ENCODE results near the gene FGD5.

FGD5 gene

DNA sequence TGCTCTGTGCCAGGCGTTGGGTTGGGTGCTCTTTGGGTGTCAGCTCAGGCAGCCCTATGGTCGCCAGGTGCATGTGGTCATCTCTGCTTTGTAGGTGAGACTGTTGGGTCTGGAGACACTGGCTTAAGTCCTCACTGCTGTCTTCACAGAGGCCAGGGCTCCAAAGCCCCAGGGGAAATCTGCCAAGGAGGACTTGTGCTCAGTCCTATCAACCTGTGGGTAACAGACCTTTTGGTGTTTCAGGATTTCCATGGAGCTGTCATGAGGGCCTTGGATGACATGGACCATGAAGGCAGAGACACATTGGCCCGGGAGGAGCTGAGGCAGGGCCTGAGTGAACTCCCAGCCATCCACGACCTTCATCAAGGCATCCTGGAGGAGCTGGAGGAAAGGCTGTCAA lies 78.5 kb downstream of the FGD5 start:
- Histone ChIP-seq H3K36me3 (ENCODE audit: insufficient read depth, low read length) (no peaks in the 10 kb centered on the region), H3K79me2 (ENCODE audit: insufficient read depth, low read length) (no peaks in the 10 kb centered on the region), H2AFZ (ENCODE audit: low read depth, low read length) (no peak overlapping the region), H3K9me3 (ENCODE audit: insufficient read depth, low read length, severe bottlenecking) (no peaks in the 10 kb centered on the region), H4K20me1 (ENCODE audit: insufficient read depth, low read length) (no peaks in the 10 kb centered on the region), H3K4me3 (ENCODE audit: low read depth in 1 of 2, low read length in 2 of 2) (no peak overlapping the region), H3K4me1 (ENCODE audit: insufficient read depth, low read length) (peaks cover 17% of the 10 kb centered on the region; the same call in 1 of the 2 replicates), H3K9ac (ENCODE audit: low read depth, low read length) (no peak overlapping the region), H3K27me3 (ENCODE audit: insufficient read depth, low read length, poor library complexity) (no peaks in the 10 kb centered on the region), H3K4me2 (ENCODE audit: insufficient read depth, low read length) (no peak overlapping the region), H3K27ac (ENCODE audit: low read length) (no peak overlapping the region; the same call in 1 of the 2 replicates)
- DNase-seq (no peak), ATAC-seq (ENCODE audit: insufficient read depth, low read depth) (no peak)
- no peak for TF ChIP-seq EZH2 (IDR thresholded peaks at IDR 0.05; ENCODE audit: borderline replicate concordance, low read depth, low read length, severe bottlenecking)
- TF ChIP-seq, protein P1, sequence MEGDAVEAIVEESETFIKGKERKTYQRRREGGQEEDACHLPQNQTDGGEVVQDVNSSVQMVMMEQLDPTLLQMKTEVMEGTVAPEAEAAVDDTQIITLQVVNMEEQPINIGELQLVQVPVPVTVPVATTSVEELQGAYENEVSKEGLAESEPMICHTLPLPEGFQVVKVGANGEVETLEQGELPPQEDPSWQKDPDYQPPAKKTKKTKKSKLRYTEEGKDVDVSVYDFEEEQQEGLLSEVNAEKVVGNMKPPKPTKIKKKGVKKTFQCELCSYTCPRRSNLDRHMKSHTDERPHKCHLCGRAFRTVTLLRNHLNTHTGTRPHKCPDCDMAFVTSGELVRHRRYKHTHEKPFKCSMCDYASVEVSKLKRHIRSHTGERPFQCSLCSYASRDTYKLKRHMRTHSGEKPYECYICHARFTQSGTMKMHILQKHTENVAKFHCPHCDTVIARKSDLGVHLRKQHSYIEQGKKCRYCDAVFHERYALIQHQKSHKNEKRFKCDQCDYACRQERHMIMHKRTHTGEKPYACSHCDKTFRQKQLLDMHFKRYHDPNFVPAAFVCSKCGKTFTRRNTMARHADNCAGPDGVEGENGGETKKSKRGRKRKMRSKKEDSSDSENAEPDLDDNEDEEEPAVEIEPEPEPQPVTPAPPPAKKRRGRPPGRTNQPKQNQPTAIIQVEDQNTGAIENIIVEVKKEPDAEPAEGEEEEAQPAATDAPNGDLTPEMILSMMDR (IDR thresholded peaks at IDR 0.05; ENCODE audit: borderline replicate concordance, extremely low read depth, low read length, poor library complexity, severe bottlenecking), result no peak

DNA sequence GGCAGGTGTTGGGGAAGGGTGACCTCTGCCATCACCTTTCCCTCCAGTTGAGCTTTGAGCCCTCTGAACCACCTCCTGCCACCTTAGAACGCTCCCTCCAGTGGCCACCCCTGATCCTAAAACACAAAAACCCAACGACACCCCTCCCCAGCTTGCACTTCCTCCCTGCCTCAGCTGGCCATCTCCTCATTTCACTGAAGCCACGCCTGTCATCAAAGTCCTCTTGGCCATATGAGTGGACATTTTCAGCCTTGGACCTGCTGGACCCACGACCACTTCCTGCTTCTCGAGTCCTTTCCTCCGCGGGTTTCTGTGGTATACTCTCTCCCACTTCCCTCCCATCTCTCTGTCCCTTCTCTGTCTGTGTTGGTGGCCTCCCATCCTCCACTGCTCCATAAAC lies 80.2 kb downstream of the FGD5 start:
- Histone ChIP-seq H3K27me3 (ENCODE audit: insufficient read depth, low read length, poor library complexity) (no peaks in the 10 kb centered on the region), H4K20me1 (ENCODE audit: insufficient read depth, low read length) (no peaks in the 10 kb centered on the region), H3K4me1 (ENCODE audit: insufficient read depth, low read length) (peaks cover 17% of the 10 kb centered on the region; the same call in 1 of the 2 replicates), H3K4me2 (ENCODE audit: insufficient read depth, low read length) (no peak overlapping the region), H3K9me3 (ENCODE audit: insufficient read depth, low read length, severe bottlenecking) (no peaks in the 10 kb centered on the region), H2AFZ (ENCODE audit: low read depth, low read length) (no peak overlapping the region), H3K27ac (ENCODE audit: low read length) (no peak overlapping the region; the same call in 1 of the 2 replicates), H3K4me3 (ENCODE audit: low read depth in 1 of 2, low read length in 2 of 2) (no peak overlapping the region), H3K36me3 (ENCODE audit: insufficient read depth, low read length) (no peaks in the 10 kb centered on the region), H3K79me2 (ENCODE audit: insufficient read depth, low read length) (no peaks in the 10 kb centered on the region), H3K9ac (ENCODE audit: low read depth, low read length) (no peak overlapping the region)
- no peak for TF ChIP-seq EZH2 (IDR thresholded peaks at IDR 0.05; ENCODE audit: borderline replicate concordance, low read depth, low read length, severe bottlenecking)
- TF ChIP-seq, protein P1 (IDR thresholded peaks at IDR 0.05; ENCODE audit: borderline replicate concordance, extremely low read depth, low read length, poor library complexity, severe bottlenecking), result peak; percentile 31
- ATAC-seq (ENCODE audit: insufficient read depth, low read depth) (no peak; the same call in 2 of the 3 replicates), DNase-seq (no peak)

DNA sequence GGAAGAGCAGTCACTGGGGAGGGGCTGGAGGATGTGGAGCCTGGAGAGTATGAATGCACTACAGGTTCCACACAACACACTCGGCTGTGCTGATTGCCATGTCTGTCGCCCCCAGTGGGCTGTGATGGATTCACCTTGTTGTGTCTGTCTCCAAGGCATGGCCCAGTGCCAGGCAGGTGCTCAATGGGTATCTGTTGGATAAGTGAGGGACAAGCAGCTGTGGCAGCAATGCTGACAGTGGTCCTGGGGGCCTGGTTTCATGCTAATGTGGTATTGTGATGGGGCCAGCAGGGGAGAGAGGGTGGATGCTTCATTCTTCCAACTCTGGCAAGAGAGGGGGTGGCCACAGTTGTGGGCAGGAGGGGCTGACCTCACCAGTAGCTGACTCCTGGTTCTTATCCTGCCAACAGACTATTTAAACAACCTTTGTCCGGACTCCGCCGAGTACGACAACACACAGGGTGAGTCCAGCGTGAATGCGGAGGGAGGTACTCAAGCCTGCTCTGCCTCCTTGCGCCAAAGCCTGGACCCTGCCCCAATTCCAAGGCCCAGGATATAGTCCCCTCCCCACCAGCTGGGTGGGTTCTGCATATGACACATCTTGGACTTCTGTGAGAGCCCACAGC lies 81.3 kb downstream of the FGD5 start:
- Histone ChIP-seq H3K9ac (ENCODE audit: low read depth, low read length) (no peak overlapping the region), H3K36me3 (ENCODE audit: insufficient read depth, low read length) (no peaks in the 10 kb centered on the region), H4K20me1 (ENCODE audit: insufficient read depth, low read length) (no peaks in the 10 kb centered on the region), H3K4me3 (ENCODE audit: low read depth in 1 of 2, low read length in 2 of 2) (no peak overlapping the region), H3K27me3 (ENCODE audit: insufficient read depth, low read length, poor library complexity) (no peaks in the 10 kb centered on the region), H3K9me3 (ENCODE audit: insufficient read depth, low read length, severe bottlenecking) (peaks cover 3% of the 10 kb centered on the region), H2AFZ (ENCODE audit: low read depth, low read length) (no peak overlapping the region), H3K4me2 (ENCODE audit: insufficient read depth, low read length) (no peak overlapping the region), H3K79me2 (ENCODE audit: insufficient read depth, low read length) (no peaks in the 10 kb centered on the region), H3K27ac (ENCODE audit: low read length) (no peak overlapping the region), H3K4me1 (ENCODE audit: insufficient read depth, low read length) (peaks cover 17% of the 10 kb centered on the region; the same call in 1 of the 2 replicates)
- DNase-seq (no peak), ATAC-seq (ENCODE audit: insufficient read depth, low read depth) (peak; percentile 25; the same call in 1 of the 3 replicates)
- TF ChIP-seq, protein P1 (IDR thresholded peaks at IDR 0.05; ENCODE audit: borderline replicate concordance, extremely low read depth, low read length, poor library complexity, severe bottlenecking), result no peak
- no peak for TF ChIP-seq EZH2 (IDR thresholded peaks at IDR 0.05; ENCODE audit: borderline replicate concordance, low read depth, low read length, severe bottlenecking)

All from DND-41 (cell line).